Astrocyte (in vitro differentiated cells and primary cell): ENCODE results near the gene ZNF668. TPM values are rescaled to one million over a fixed set of nuclear protein-coding genes. Genes with fewer than 3 reads are reported as not detected.
A peak's percentile ranks its signal among the peaks of the same experiment; 100 is the strongest.

Experiments used
- DNase-seq: peaks from one replicate; pipeline ENCODE4 v3.0.0-alpha.2; 2010; ENCODE audit warnings: low read depth
- FAIRE-seq: peaks from 2 replicates; lab custom pipeline; 2011; peaks lifted over from hg19 to GRCh38; lab: Jason Lieb, UNC
- H2AFZ ChIP-seq: 2 replicates; pipeline ENCODE4 v1.6.0; 2012; ENCODE audit warnings: low read depth, low read length, inconsistent platforms
- H3K27ac ChIP-seq: 2 replicates; pipeline ENCODE4 v1.5.1; 2011; ENCODE audit warnings: low read depth, low read length, inconsistent platforms
- H3K27me3 ChIP-seq: 2 replicates; pipeline ENCODE4 v1.6.0; 2011; ENCODE audit warnings: low read length, inconsistent platforms; ENCODE audit not compliant: insufficient read depth
- H3K36me3 ChIP-seq: 2 replicates; pipeline ENCODE4 v1.5.1; 2011; ENCODE audit warnings: low read length, inconsistent platforms; ENCODE audit not compliant: insufficient read depth
- H3K4me1 ChIP-seq: 2 replicates; pipeline ENCODE4 v1.5.1; 2011; ENCODE audit warnings: low read length, inconsistent platforms; ENCODE audit not compliant: insufficient read depth
- H3K4me2 ChIP-seq: 2 replicates; pipeline ENCODE4 v1.6.0; 2012; ENCODE audit warnings: low read length, inconsistent platforms
- H3K4me3 ChIP-seq: 2 replicates; pipeline ENCODE4 v1.5.1; 2011; ENCODE audit warnings: low read depth, mild to moderate bottlenecking, low read length, inconsistent platforms; ENCODE audit not compliant: insufficient read depth
- H3K79me2 ChIP-seq: 2 replicates; pipeline ENCODE4 v1.6.0; 2012; ENCODE audit warnings: mild to moderate bottlenecking, low read length, inconsistent platforms; ENCODE audit not compliant: insufficient read depth
- H3K9ac ChIP-seq: 2 replicates; pipeline ENCODE4 v1.6.0; 2012; ENCODE audit warnings: mild to moderate bottlenecking, low read length, inconsistent platforms
- H3K9me3 ChIP-seq: 2 replicates; pipeline ENCODE4 v1.5.1; 2012; ENCODE audit warnings: low read depth, mild to moderate bottlenecking, low read length, inconsistent platforms; ENCODE audit not compliant: insufficient read depth
- H4K20me1 ChIP-seq: 2 replicates; pipeline ENCODE4 v1.6.0; 2012; ENCODE audit warnings: low read length, inconsistent platforms; ENCODE audit not compliant: insufficient read depth
- H3K27ac Mint-ChIP-seq: one replicate; pipeline ENCODE4 v1.8.0; 2021; ENCODE audit warnings: mild to moderate bottlenecking, mixed read lengths; ENCODE audit not compliant: unreplicated experiment
- H3K27me3 Mint-ChIP-seq: one replicate; pipeline ENCODE4 v1.8.0; 2021; ENCODE audit warnings: low read depth, mixed read lengths; ENCODE audit not compliant: unreplicated experiment
- H3K36me3 Mint-ChIP-seq: one replicate; pipeline ENCODE4 v1.8.0; 2021; ENCODE audit warnings: low read depth, mixed read lengths; ENCODE audit not compliant: unreplicated experiment
- H3K4me1 Mint-ChIP-seq: one replicate; pipeline ENCODE4 v1.8.0; 2021; ENCODE audit warnings: low read depth, mixed read lengths; ENCODE audit not compliant: unreplicated experiment
- H3K4me3 Mint-ChIP-seq: one replicate; pipeline ENCODE4 v1.8.0; 2021; ENCODE audit warnings: mild to moderate bottlenecking, moderate library complexity, mixed read lengths; ENCODE audit not compliant: unreplicated experiment
- H3K9me3 Mint-ChIP-seq: one replicate; pipeline ENCODE4 v1.8.0; 2021; ENCODE audit warnings: mild to moderate bottlenecking, mixed read lengths; ENCODE audit not compliant: unreplicated experiment
- CTCF ChIP-seq: IDR thresholded peaks from 2 replicates; pipeline ENCODE4 v1.5.1; 2011; ENCODE audit warnings: low read depth, mild to moderate bottlenecking, inconsistent platforms, low read length, moderate library complexity; ENCODE audit not compliant: insufficient read depth
- EZH2 ChIP-seq: IDR thresholded peaks from 2 replicates; pipeline ENCODE4 v1.6.1; 2012; ENCODE audit warnings: mild to moderate bottlenecking, low read length, inconsistent platforms; ENCODE audit not compliant: insufficient read depth
- total RNA-seq: library from RNA; stranded (reverse); gene quantifications from 2 replicates; pipeline ENCODE4 v1.2.1, GENCODE V29; 2021

ZNF668 gene
- total RNA-seq, 1 donor from 2014 or later: 21.6 TPM

GRCh38 chr16:31077024-31077423 is 3.0 kb upstream of the ZNF668 start:
- Histone ChIP-seq H3K27me3 (no peaks in the 10 kb centered on the region), H3K79me2 (peaks cover 91% of the 10 kb centered on the region), H3K4me2 (no peak overlapping the region), H3K4me1 (peaks cover 9% of the 10 kb centered on the region), H2AFZ (no peak overlapping the region), H3K36me3 (no peaks in the 10 kb centered on the region), H3K9me3 (no peaks in the 10 kb centered on the region), H4K20me1 (peaks cover 49% of the 10 kb centered on the region), H3K9ac (no peak overlapping the region), H3K4me3 (no peak overlapping the region), H3K27ac (no peak overlapping the region)
- DNase-seq (no peak), FAIRE-seq (no peak)
- no peaks in the 10 kb centered on the region for H3K9me3 Mint-ChIP-seq
- H3K27ac Mint-ChIP-seq: no peak overlapping the region
- TF ChIP-seq EZH2 (no peak), CTCF (no peak)
- H3K4me3 Mint-ChIP-seq: no peak overlapping the region
- H3K4me1 Mint-ChIP-seq: peaks cover 8% of the 10 kb centered on the region
- no peaks in the 10 kb centered on the region for H3K27me3 Mint-ChIP-seq
- peaks cover 15% of the 10 kb centered on the region for H3K36me3 Mint-ChIP-seq

- Mint-ChIP-seq H3K27ac (no peak overlapping the region), H3K27me3 (no peaks in the 10 kb centered on the region), H3K9me3 (no peaks in the 10 kb centered on the region), H3K36me3 (peaks cover 15% of the 10 kb centered on the region), H3K4me1 (peaks cover 8% of the 10 kb centered on the region), H3K4me3 (peak overlapping the region; percentile 94)
- Histone ChIP-seq H3K27ac (no peak overlapping the region), H3K4me1 (peaks cover 15% of the 10 kb centered on the region), H3K9me3 (no peaks in the 10 kb centered on the region), H3K36me3 (no peaks in the 10 kb centered on the region), H4K20me1 (peaks cover 50% of the 10 kb centered on the region), H2AFZ (no peak overlapping the region), H3K9ac (no peak overlapping the region), H3K4me3 (no peak overlapping the region), H3K4me2 (no peak overlapping the region), H3K79me2 (peaks cover 95% of the 10 kb centered on the region), H3K27me3 (no peaks in the 10 kb centered on the region)
- DNase-seq (no peak), FAIRE-seq (no peak)
- TF ChIP-seq CTCF (no peak), EZH2 (no peak)
Observed at GRCh38 chr16:31076319-31076718, 2.3 kb upstream of the ZNF668 start.

DNA sequence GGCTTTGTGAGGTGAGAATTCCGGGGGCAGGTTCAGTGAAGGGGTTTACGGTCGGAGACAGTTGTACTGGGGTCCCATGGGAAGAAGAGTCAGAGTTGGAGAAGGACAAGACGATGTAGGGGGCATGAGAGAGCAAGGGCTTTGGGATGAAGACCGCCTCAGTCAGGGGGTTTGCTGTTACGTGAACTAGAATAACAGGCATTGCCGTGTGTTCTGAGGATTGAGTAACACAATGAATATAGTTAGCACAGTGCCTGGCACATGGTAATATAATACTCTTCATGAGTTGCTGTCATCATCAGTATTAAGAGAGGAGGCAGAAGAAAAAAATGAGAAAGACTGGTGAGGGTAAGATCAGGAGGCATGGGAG is 759 bp upstream of the ZNF668 start:
- H3K79me2 ChIP-seq: peaks cover 92% of the 10 kb centered on the region
- H2AFZ ChIP-seq: peak overlapping the region; percentile 74
- H3K4me1 ChIP-seq: peaks cover 15% of the 10 kb centered on the region
- H3K9me3 ChIP-seq: no peaks in the 10 kb centered on the region
- Mint-ChIP-seq H3K36me3 (peaks cover 12% of the 10 kb centered on the region), H3K27me3 (no peaks in the 10 kb centered on the region), H3K4me1 (peaks cover 8% of the 10 kb centered on the region), H3K4me3 (peak overlapping the region; percentile 94), H3K9me3 (no peaks in the 10 kb centered on the region), H3K27ac (peak overlapping the region; percentile 60)
- no peaks in the 10 kb centered on the region for H3K36me3 ChIP-seq
- peak overlapping the region; percentile 95 for H3K9ac ChIP-seq
- TF ChIP-seq CTCF: no peak
- TF ChIP-seq EZH2: no peak
- peak overlapping the region; percentile 99 for H3K4me2 ChIP-seq
- no peak for DNase-seq
- peak overlapping the region; percentile 99 for H3K4me3 ChIP-seq
- H3K27me3 ChIP-seq: no peaks in the 10 kb centered on the region
- peak overlapping the region; percentile 92 for H3K27ac ChIP-seq
- peaks cover 40% of the 10 kb centered on the region for H4K20me1 ChIP-seq
- FAIRE-seq: no peak
